ENCODE measurements around the gene BMP6. TPM values are rescaled to one million over a fixed set of nuclear protein-coding genes. Genes with fewer than 3 reads are reported as not detected.

BMP6 gene
- polyA plus RNA-seq, 1 donor = 1.5 TPM

DNA sequence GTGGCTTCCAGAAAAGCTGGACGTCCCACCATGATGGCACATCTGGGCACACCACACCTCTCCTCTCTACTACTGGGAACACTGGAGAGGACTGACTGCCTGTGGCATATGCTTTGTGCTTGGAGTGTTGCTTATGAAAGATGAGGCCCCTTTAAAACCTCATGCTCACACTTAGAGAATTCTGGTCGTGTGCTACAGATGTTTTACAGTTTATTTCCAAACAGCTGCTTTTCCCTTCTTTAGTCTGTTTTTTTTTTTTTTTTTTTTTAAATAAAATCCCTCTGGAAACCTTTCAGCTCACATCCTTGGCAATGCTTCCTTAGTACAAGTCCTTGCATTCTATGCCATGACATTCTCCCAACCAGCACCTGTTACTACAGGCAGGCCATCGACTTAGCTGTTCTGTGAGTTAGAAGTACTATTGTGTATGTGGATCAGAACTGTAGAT, 60.3 kb downstream of the BMP6 start:
- no peak overlapping the region for H3K4me3 ChIP-seq (ENCODE audit: low read length)
- no peaks in the 10 kb centered on the region for H3K36me3 ChIP-seq (ENCODE audit: control insufficient read depth, insufficient read depth, low read length)
- H3K27me3 ChIP-seq (ENCODE audit: control insufficient read depth, insufficient read depth, low read length) = peaks cover 9% of the 10 kb centered on the region
- peak in 1 of 2 donors; percentile 9 for DNase-seq
- H3K4me1 ChIP-seq (ENCODE audit: control insufficient read depth, insufficient read depth, low read length) = no peaks in the 10 kb centered on the region
- WGBS (ENCODE audit: insufficient coverage, low lambda C conversion rate) = 50% methylated on average over 1 of the region's 3 CpGs
- peak overlapping the region; percentile 77 for H3K27ac ChIP-seq (ENCODE audit: low read length)
- H3K9me3 ChIP-seq (ENCODE audit: control insufficient read depth, low read depth, low read length) = no peaks in the 10 kb centered on the region

DNA sequence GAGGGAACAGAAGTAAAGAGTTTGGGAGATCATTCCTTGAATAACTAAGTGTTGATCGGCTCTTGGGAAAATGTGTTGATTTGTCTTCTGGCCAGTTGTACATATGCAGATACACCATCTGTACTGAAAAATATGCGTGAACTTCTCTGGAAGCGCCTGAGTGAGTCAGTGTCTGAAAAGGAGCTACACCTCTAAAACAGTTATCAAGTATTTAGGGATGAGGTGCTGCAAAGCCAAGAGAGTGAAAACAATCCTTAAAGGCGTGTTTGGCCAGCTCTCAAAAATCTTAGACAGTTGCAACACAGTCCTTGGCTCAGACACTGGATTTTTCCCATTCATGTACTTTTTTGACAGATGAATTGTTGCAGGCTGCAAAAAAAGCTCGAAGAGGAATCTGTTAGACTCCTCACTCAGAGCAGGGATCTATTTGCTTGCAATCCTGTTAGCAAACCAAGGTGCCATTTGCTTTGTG, 61.3 kb downstream of the BMP6 start:
- H3K27ac ChIP-seq (ENCODE audit: low read length) = peak overlapping the region; percentile 77

DNA sequence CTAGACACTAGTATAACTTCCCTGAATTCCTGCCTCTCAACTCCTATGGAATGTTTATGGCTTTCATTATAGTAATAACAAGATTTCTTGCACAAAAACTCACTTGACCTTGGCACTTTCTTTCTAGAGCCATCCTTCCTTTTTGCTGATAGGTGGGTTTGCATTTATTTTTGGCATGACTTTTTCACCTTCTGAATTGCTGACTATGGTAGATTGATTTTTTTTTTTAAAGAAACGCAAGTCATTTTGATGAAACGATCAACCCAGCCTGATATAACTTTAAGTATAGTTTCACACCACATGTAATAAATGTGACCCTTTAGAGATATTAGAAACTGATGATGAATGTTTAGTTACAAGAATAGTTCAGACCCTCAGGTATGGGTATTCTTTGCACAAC, 61.8 kb downstream of the BMP6 start:
- Histone ChIP-seq H3K4me1 (ENCODE audit: control insufficient read depth, insufficient read depth, low read length) (no peaks in the 10 kb centered on the region), H3K36me3 (ENCODE audit: control insufficient read depth, insufficient read depth, low read length) (no peaks in the 10 kb centered on the region), H3K27me3 (ENCODE audit: control insufficient read depth, insufficient read depth, low read length) (peaks cover 5% of the 10 kb centered on the region), H3K9me3 (ENCODE audit: control insufficient read depth, low read depth, low read length) (no peaks in the 10 kb centered on the region), H3K27ac (ENCODE audit: low read length) (no peak overlapping the region), H3K4me3 (ENCODE audit: low read length) (no peak overlapping the region)
- DNase-seq = no peak
- no CpG with 5 or more reads among the region's 2 CpGs for WGBS (ENCODE audit: insufficient coverage, low lambda C conversion rate)

More for the DNA sequence above, 61.3 kb downstream of the BMP6 start:
- peak in 1 of 2 donors; percentile 22 for DNase-seq
- Histone ChIP-seq H3K36me3 (ENCODE audit: control insufficient read depth, insufficient read depth, low read length) (no peaks in the 10 kb centered on the region), H3K4me1 (ENCODE audit: control insufficient read depth, insufficient read depth, low read length) (no peaks in the 10 kb centered on the region), H3K9me3 (ENCODE audit: control insufficient read depth, low read depth, low read length) (no peaks in the 10 kb centered on the region), H3K27me3 (ENCODE audit: control insufficient read depth, insufficient read depth, low read length) (peaks cover 6% of the 10 kb centered on the region), H3K4me3 (ENCODE audit: low read length) (no peak overlapping the region)
- WGBS (ENCODE audit: insufficient coverage, low lambda C conversion rate) = no CpG with 5 or more reads among the region's 5 CpGs

DNA sequence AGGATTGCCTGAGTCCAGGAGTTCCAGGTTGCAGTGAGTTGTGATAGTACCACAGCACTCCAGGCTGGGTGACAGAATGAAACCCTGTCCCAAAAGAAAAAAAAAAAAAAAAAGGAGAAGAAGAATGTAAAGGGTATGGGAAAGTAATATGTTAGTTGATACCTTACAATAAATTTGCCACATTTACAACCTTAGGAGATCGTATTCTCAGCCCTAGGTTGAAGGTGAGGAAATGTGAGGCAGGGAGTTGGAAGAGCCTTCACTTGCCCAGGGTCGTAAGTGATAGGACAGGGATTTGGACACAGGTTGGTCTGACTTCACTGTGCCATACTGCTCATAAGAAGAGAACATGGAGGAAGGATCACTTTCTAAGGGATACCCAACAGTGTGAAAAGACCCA, 68.6 kb downstream of the BMP6 start:
- WGBS (ENCODE audit: insufficient coverage, low lambda C conversion rate) = no CpG with 5 or more reads among the region's 2 CpGs
- Histone ChIP-seq H3K36me3 (ENCODE audit: control insufficient read depth, insufficient read depth, low read length) (no peaks in the 10 kb centered on the region), H3K27me3 (ENCODE audit: control insufficient read depth, insufficient read depth, low read length) (no peaks in the 10 kb centered on the region), H3K27ac (ENCODE audit: low read length) (no peak overlapping the region), H3K4me1 (ENCODE audit: control insufficient read depth, insufficient read depth, low read length) (no peaks in the 10 kb centered on the region), H3K9me3 (ENCODE audit: control insufficient read depth, low read depth, low read length) (no peaks in the 10 kb centered on the region), H3K4me3 (ENCODE audit: low read length) (no peak overlapping the region)
- DNase-seq = no peak

DNA sequence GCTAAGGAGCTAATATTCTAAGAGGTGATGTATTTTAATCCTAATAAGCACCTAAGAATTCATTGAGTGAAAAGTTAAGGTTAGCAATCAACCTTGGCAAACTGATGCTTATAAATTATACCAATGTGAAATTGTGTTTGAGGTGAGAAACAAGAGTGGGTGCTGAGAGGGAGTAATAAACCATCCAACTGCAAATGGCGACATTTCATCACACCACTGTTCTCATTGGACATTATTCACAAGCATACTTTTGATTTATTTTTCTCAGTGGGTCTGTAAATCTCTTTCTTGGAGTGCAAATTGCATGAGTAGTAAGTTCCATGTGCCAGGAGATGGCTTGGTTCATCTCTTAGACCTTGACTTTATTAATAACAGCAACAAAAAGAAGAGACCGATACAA, 71.5 kb downstream of the BMP6 start:
- Histone ChIP-seq H3K36me3 (ENCODE audit: control insufficient read depth, insufficient read depth, low read length) (no peaks in the 10 kb centered on the region), H3K27ac (ENCODE audit: low read length) (no peak overlapping the region), H3K4me3 (ENCODE audit: low read length) (no peak overlapping the region), H3K4me1 (ENCODE audit: control insufficient read depth, insufficient read depth, low read length) (no peaks in the 10 kb centered on the region), H3K27me3 (ENCODE audit: control insufficient read depth, insufficient read depth, low read length) (no peaks in the 10 kb centered on the region), H3K9me3 (ENCODE audit: control insufficient read depth, low read depth, low read length) (no peaks in the 10 kb centered on the region)
- DNase-seq = no peak
- WGBS (ENCODE audit: insufficient coverage, low lambda C conversion rate) = 100% methylated on average over 1 of the region's 2 CpGs

DNA sequence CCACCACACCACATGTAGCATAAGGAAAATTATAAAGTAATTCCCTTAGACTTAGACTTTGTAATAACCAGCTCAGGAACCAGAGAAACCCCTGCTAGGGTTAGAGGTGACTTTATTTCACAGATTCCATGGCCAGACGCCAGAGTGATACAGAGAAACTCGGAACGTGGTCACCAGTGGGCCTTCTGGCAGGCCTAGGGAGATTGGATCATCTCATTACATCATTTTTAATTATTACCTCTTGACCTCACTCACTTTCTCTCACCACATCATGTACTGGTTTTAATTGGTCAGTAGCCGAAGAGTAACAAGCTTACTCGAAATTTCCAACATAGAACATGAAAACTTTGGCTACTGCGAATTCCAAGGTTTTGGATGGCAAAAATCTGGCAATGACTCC, 72.9 kb downstream of the BMP6 start:
- no peaks in the 10 kb centered on the region for H3K27me3 ChIP-seq (ENCODE audit: control insufficient read depth, insufficient read depth, low read length)
- no peak overlapping the region for H3K4me3 ChIP-seq (ENCODE audit: low read length)
- H3K27ac ChIP-seq (ENCODE audit: low read length) = no peak overlapping the region
- DNase-seq = no peak
- H3K9me3 ChIP-seq (ENCODE audit: control insufficient read depth, low read depth, low read length) = no peaks in the 10 kb centered on the region
- WGBS (ENCODE audit: insufficient coverage, low lambda C conversion rate) = 100% methylated on average over 1 of the region's 6 CpGs
- H3K4me1 ChIP-seq (ENCODE audit: control insufficient read depth, insufficient read depth, low read length) = no peaks in the 10 kb centered on the region
- H3K36me3 ChIP-seq (ENCODE audit: control insufficient read depth, insufficient read depth, low read length) = no peaks in the 10 kb centered on the region

DNA sequence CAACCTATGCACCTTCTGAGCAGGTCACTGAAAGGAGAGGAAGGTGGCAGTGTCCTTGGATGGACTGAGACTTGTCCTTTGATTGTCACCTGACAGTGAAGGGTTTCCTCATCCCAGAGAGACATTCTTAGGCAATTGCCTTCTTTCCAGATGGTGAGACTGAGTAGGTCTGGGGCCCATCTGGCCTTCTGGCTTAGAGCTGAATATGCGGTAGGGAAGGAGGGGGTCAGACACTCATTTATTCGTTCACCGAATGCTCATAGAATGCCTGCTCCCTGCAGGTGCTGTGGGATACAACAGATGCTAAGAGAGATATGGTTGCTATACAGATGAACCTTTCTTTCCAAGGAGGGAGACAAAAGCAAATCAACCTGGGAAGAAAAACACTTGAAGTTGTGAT, 76.8 kb downstream of the BMP6 start:
- no peak for DNase-seq
- no peaks in the 10 kb centered on the region for H3K9me3 ChIP-seq (ENCODE audit: control insufficient read depth, low read depth, low read length)
- no peaks in the 10 kb centered on the region for H3K4me1 ChIP-seq (ENCODE audit: control insufficient read depth, insufficient read depth, low read length)
- no peak overlapping the region for H3K27ac ChIP-seq (ENCODE audit: low read length)
- no peak overlapping the region for H3K4me3 ChIP-seq (ENCODE audit: low read length)
- H3K27me3 ChIP-seq (ENCODE audit: control insufficient read depth, insufficient read depth, low read length) = no peaks in the 10 kb centered on the region
- WGBS (ENCODE audit: insufficient coverage, low lambda C conversion rate) = no CpG with 5 or more reads among the region's 3 CpGs
- no peaks in the 10 kb centered on the region for H3K36me3 ChIP-seq (ENCODE audit: control insufficient read depth, insufficient read depth, low read length)

DNA sequence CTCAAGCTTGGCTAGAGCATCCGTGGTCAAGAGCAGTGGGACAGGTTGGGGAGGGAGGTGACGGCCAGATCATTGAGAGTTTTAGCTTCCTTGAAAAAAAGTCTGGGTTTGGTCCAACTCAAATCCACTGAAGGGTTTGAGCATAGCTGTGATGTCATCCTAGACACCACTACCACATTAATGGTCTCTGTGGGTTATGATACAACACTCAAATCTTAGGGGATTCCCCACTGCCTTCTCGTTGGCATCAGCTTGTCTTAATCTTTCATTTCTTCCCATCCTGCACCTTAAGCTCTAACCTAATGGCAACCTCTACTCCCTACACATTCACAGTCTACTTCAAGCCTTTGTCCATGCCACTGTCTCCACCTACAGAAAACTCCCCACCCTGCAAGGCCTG, 77.3 kb downstream of the BMP6 start:
- no CpG with 5 or more reads among the region's 3 CpGs for WGBS (ENCODE audit: insufficient coverage, low lambda C conversion rate)
- Histone ChIP-seq H3K27me3 (ENCODE audit: control insufficient read depth, insufficient read depth, low read length) (no peaks in the 10 kb centered on the region), H3K4me1 (ENCODE audit: control insufficient read depth, insufficient read depth, low read length) (no peaks in the 10 kb centered on the region), H3K36me3 (ENCODE audit: control insufficient read depth, insufficient read depth, low read length) (no peaks in the 10 kb centered on the region), H3K27ac (ENCODE audit: low read length) (no peak overlapping the region), H3K4me3 (ENCODE audit: low read length) (no peak overlapping the region), H3K9me3 (ENCODE audit: control insufficient read depth, low read depth, low read length) (no peaks in the 10 kb centered on the region)
- no peak for DNase-seq

DNA sequence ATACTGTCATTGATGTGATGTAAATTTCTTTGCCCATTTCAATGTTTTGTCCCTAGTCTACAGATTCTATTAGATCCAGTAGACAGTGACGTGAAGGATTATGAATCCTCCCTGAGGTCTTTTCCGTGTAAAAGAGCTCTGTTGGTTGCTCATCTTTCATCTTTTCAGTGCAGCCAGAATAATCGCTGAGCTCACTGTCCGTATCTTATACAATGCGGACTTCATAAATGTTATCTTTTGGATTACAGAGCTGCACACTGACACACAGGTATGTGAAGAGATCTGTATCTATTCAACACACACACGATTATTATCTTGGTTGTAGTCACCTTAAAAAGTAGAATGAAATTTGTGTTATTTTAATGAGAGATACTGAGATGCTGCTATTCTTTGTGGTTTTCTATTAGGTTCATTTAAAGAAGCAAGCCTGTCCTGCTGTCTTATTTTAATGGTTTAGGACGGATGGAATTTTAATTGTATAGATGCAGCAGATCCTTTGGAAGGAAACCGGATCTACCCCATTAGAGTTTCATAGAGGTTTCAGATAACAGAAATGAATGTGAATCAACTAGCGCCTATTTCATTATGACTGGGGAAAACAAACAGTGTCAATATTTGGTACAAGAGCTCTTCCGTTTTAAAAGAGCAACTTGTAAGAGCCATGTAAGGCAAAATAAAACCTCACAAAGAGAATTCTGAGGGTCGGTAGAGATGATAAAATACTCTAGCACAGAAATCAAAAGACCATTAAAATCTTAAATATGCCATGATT, 79.4 kb downstream of the BMP6 start:
- Histone ChIP-seq H3K9me3 (ENCODE audit: control insufficient read depth, low read depth, low read length) (no peaks in the 10 kb centered on the region), H3K36me3 (ENCODE audit: control insufficient read depth, insufficient read depth, low read length) (no peaks in the 10 kb centered on the region), H3K4me1 (ENCODE audit: control insufficient read depth, insufficient read depth, low read length) (no peaks in the 10 kb centered on the region), H3K4me3 (ENCODE audit: low read length) (no peak overlapping the region), H3K27ac (ENCODE audit: low read length) (no peak overlapping the region), H3K27me3 (ENCODE audit: control insufficient read depth, insufficient read depth, low read length) (no peaks in the 10 kb centered on the region)
- 80% methylated on average over 2 of the region's 11 CpGs for WGBS (ENCODE audit: insufficient coverage, low lambda C conversion rate)
- DNase-seq = no peak

DNA sequence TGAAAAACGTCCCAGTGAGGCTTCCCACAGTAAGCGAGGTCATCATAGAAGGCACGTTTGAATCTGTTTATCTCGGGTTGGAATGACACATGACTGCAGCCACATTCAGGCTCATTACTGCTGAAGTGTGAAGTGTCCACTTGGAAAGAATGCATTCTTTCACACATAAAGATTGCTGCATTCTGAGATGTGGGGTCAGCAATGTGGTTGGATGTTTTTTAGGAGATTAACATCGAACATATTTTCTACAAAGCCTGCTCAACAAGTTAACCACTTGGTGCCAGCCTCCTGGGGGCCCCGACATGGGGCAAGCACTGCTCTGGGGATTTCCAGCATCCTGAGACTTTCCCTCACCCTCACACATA, 79.9 kb downstream of the BMP6 start:
- Histone ChIP-seq H3K27me3 (ENCODE audit: control insufficient read depth, insufficient read depth, low read length) (no peaks in the 10 kb centered on the region), H3K36me3 (ENCODE audit: control insufficient read depth, insufficient read depth, low read length) (no peaks in the 10 kb centered on the region), H3K4me3 (ENCODE audit: low read length) (no peak overlapping the region), H3K27ac (ENCODE audit: low read length) (no peak overlapping the region), H3K4me1 (ENCODE audit: control insufficient read depth, insufficient read depth, low read length) (no peaks in the 10 kb centered on the region), H3K9me3 (ENCODE audit: control insufficient read depth, low read depth, low read length) (no peaks in the 10 kb centered on the region)
- no peak for DNase-seq
- no CpG with 5 or more reads among the region's 6 CpGs for WGBS (ENCODE audit: insufficient coverage, low lambda C conversion rate)

DNA sequence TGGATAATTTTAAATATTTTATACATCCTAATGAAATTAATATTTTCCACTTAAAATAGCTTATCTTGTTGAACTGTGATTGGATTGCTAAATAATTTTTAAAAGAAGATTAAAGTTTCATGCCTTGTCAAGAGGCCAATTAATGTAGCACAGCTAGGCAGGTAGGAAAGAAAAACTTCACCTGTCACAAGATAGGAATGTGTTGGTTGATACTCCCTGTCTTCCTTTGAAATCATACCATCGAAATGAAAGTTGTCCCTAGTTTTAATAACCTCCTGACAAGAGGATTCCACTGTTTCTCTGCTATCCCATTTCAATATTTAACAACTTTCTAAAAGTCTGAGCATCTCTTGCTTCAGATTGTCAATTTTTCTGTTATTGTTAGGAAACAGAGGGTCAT, 80.8 kb downstream of the BMP6 start:
- Histone ChIP-seq H3K27ac (ENCODE audit: low read length) (no peak overlapping the region), H3K27me3 (ENCODE audit: control insufficient read depth, insufficient read depth, low read length) (no peaks in the 10 kb centered on the region), H3K4me3 (ENCODE audit: low read length) (no peak overlapping the region), H3K36me3 (ENCODE audit: control insufficient read depth, insufficient read depth, low read length) (no peaks in the 10 kb centered on the region), H3K9me3 (ENCODE audit: control insufficient read depth, low read depth, low read length) (no peaks in the 10 kb centered on the region), H3K4me1 (ENCODE audit: control insufficient read depth, insufficient read depth, low read length) (no peaks in the 10 kb centered on the region)
- WGBS (ENCODE audit: insufficient coverage, low lambda C conversion rate) = no CpG with 5 or more reads among the region's 1 CpG
- DNase-seq = no peak
